Thoracic aorta (tissue), 2 donors: ENCODE results near the gene ADCY2. TPM values are rescaled to one million over a fixed set of nuclear protein-coding genes. Genes with fewer than 3 reads are reported as not detected.

ENCODE experiments used
- ATAC-seq: fragments of 150-250 bp; one replicate; pipeline ENCODE4 v1.8.0; 2017; ENCODE audit warnings: low read depth; ENCODE audit not compliant: insufficient number of reproducible peaks, low FRiP score
- DNase-seq: peaks from one replicate; pipeline ENCODE4 v3.0.0-alpha.2; 2020; ENCODE audit warnings: low spot score
- H3K27ac ChIP-seq, 2 donors: fragments of 200-600 bp; sonication (generic); 1 replicate in 1 of 2; 2 replicates in 1 of 2; pipeline ENCODE4 v1.5.1; 2016; ENCODE audit warnings: mild to moderate bottlenecking in 2 of 2, moderate library complexity in 2 of 2
- H3K27me3 ChIP-seq: fragments of 200-600 bp; sonication (generic); replicated peaks from 2 replicates; pipeline ENCODE4 v1.6.0; 2016; ENCODE audit warnings: mild to moderate bottlenecking; ENCODE audit not compliant: insufficient read depth
- H3K36me3 ChIP-seq: fragments of 200-600 bp; sonication (generic); one replicate; pipeline ENCODE4 v1.5.1; 2016
- H3K4me1 ChIP-seq, 2 donors: fragments of 200-600 bp; sonication (generic); 1 replicate in 1 of 2; 2 replicates in 1 of 2; pipeline versions ENCODE4 v1.5.1 to v1.6.0; 2016; ENCODE audit warnings: low read depth in 2 of 2, mild to moderate bottlenecking in 1 of 2; ENCODE audit not compliant: control insufficient read depth in 1 of 2
- H3K4me3 ChIP-seq: fragments of 200-600 bp; sonication (generic); 2 replicates; pipeline ENCODE4 v1.5.1; 2016; ENCODE audit warnings: mild to moderate bottlenecking
- H3K9me3 ChIP-seq: fragments of 200-600 bp; sonication (generic); 2 replicates; pipeline ENCODE4 v1.5.1; 2016
- CTCF ChIP-seq: fragments of 200-600 bp; sonication (generic); IDR thresholded peaks from one replicate; pipeline ENCODE4 v1.5.1; 2019; ENCODE audit warnings: antibody characterized with exemption
- total RNA-seq, 2 donors: library from RNA; depleted of rRNA; stranded (reverse); fragments of >200 nt; gene quantifications; one replicate each; pipeline versions ENCODE4 v1.1.0 to v1.2.3, GENCODE V29; 2016

ADCY2 gene
- total RNA-seq, 2 donors from 2014 or later, result 5.0 to 14.8 TPM

GRCh38 chr5:7690557-7690956 lies 294.6 kb downstream of the ADCY2 start:
- Histone ChIP-seq H3K36me3 (no peaks in the 10 kb centered on the region), H3K4me3 (no peak overlapping the region), H3K9me3 (no peaks in the 10 kb centered on the region), H3K4me1 (no peaks in the 10 kb centered on the region), H3K27me3 (no peaks in the 10 kb centered on the region), H3K27ac (no peak overlapping the region)
- no peak for TF ChIP-seq CTCF
- DNase-seq (no peak), ATAC-seq (no peak)

GRCh38 chr5:7705261-7705660 lies 309.3 kb downstream of the ADCY2 start:
- no peak for ATAC-seq
- TF ChIP-seq CTCF, result no peak
- Histone ChIP-seq H3K27me3 (no peaks in the 10 kb centered on the region), H3K36me3 (no peaks in the 10 kb centered on the region), H3K4me3 (no peak overlapping the region), H3K9me3 (no peaks in the 10 kb centered on the region), H3K4me1 (no peaks in the 10 kb centered on the region), H3K27ac (no peak overlapping the region)
- no peak for DNase-seq

- no peaks in the 10 kb centered on the region for H3K9me3 ChIP-seq
- H3K27me3 ChIP-seq, result no peaks in the 10 kb centered on the region
- H3K36me3 ChIP-seq, result no peaks in the 10 kb centered on the region
- no peak for ATAC-seq
- H3K4me3 ChIP-seq, result no peak overlapping the region
- H3K27ac ChIP-seq, result no peak overlapping the region
- H3K4me1 ChIP-seq, result no peaks in the 10 kb centered on the region
- DNase-seq, result no peak
- TF ChIP-seq CTCF, result no peak
Measured at GRCh38 chr5:7705736-7706135, 309.8 kb downstream of the ADCY2 start.

- Histone ChIP-seq H3K36me3 (no peaks in the 10 kb centered on the region), H3K27ac (no peak overlapping the region), H3K4me1 (no peaks in the 10 kb centered on the region), H3K27me3 (no peaks in the 10 kb centered on the region), H3K4me3 (no peak overlapping the region), H3K9me3 (no peaks in the 10 kb centered on the region)
- TF ChIP-seq CTCF, result no peak
- ATAC-seq (no peak), DNase-seq (no peak)
Measured at GRCh38 chr5:7706256-7706655, 310.3 kb downstream of the ADCY2 start.

- Histone ChIP-seq H3K36me3 (no peaks in the 10 kb centered on the region), H3K4me3 (no peak overlapping the region), H3K27ac (no peak overlapping the region), H3K9me3 (no peaks in the 10 kb centered on the region), H3K27me3 (no peaks in the 10 kb centered on the region), H3K4me1 (peaks cover 0 to 4% of the 10 kb centered on the region in 2 donors)
- ATAC-seq, result no peak
- TF ChIP-seq CTCF, result no peak
- no peak for DNase-seq
Measured at GRCh38 chr5:7714119-7714518, 318.2 kb downstream of the ADCY2 start.
